ENCODE results near the gene GPRASP1. TPM values are rescaled to one million over a fixed set of nuclear protein-coding genes. Genes with fewer than 3 reads are reported as not detected.

Gene GPRASP1
- total RNA-seq, 1 experiment from 2014 or later = 1.1 TPM

DNA sequence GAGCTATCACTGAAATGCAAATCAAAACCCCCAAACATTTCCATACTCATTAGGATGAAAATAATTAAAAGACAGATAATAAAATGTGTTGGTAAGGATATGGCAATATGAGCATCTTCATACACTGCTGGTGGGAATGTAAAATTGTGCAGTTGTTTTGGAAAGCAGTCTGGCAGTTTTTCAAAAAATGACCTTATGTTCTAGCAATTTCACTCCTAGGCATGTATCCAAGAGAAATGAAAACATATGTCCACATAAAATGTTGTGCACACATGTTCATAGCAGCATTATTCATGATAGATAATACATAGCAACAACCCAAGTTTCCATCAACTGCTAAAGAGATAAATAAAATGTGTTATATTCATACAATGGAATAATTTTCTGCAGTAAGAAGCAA, 46.2 kb downstream of the GPRASP1 start:
- RAD21 ChIA-PET (ENCODE audit: low non-redundant PET in 1 of 2, low total read pairs in 2 of 2, uncharacterized antibody in 2 of 2, unreplicated experiment in 2 of 2) = no interaction called here
- intact Hi-C loops (cut with micrococcal nuclease) = no loop called here
- CTCF ChIA-PET = no interaction called here
- Histone ChIP-seq H3K4me3 (replicated peaks in 1 of 2; ENCODE audit: low read depth in 1 of 2, low read length in 2 of 2) (no peak overlapping the region), H3K27ac (ENCODE audit: low read depth, low read length) (no peak overlapping the region), H3K36me3 (ENCODE audit: control insufficient read depth in 1 of 2, insufficient read depth in 2 of 2, low read length in 2 of 2) (no peaks in the 10 kb centered on the region), H3K27me3 (ENCODE audit: insufficient read depth, low read length) (no peaks in the 10 kb centered on the region), H3K9me2 (ENCODE audit: insufficient read depth) (no peaks in the 10 kb centered on the region), H3K9ac (ENCODE audit: low read length) (no peak overlapping the region), H3K4me2 (ENCODE audit: low read length) (no peak overlapping the region), H3K9me3 (ENCODE audit: control insufficient read depth in 1 of 2, insufficient read depth in 1 of 2, low read depth in 1 of 2, low read length in 2 of 2) (no peaks in the 10 kb centered on the region), H3K79me2 (ENCODE audit: insufficient read depth, low read length) (no peaks in the 10 kb centered on the region), H4K20me1 (ENCODE audit: insufficient read depth) (no peaks in the 10 kb centered on the region), H3K4me1 (ENCODE audit: control insufficient read depth in 1 of 2, insufficient read depth in 2 of 2, low read length in 2 of 2) (no peaks in the 10 kb centered on the region), H2AFZ (ENCODE audit: low read depth, low read length, poor library complexity, severe bottlenecking) (no peak overlapping the region)
- BruUV-seq (replicated peaks) = no TSS peak
- DNase-seq (ENCODE audit: low read depth, low spot score) = no peak
- no peak for TF ChIP-seq SIN3A (IDR thresholded peaks at IDR 0.05; ENCODE audit: low read depth)
- TF ChIP-seq EZH2 (IDR thresholded peaks at IDR 0.05) = no peak
- no peak for TF ChIP-seq POLR2A (IDR thresholded peaks at IDR 0.05; ENCODE audit: borderline replicate concordance, extremely low read depth, insufficient read depth, insufficient read length)
- TF ChIP-seq TCF7L2 (IDR thresholded peaks at IDR 0.05; ENCODE audit: borderline replicate concordance, extremely low read depth, insufficient read depth, insufficient read length) = no peak
- TF ChIP-seq ELF1 (IDR thresholded peaks at IDR 0.05; ENCODE audit: borderline replicate concordance, low read depth) = no peak
- no peak for TF ChIP-seq RAD21 (IDR thresholded peaks at IDR 0.05; ENCODE audit: low read depth)
- no peak for TF ChIP-seq SP1 (IDR thresholded peaks at IDR 0.05; ENCODE audit: low read depth)
- TF ChIP-seq, protein P1, sequence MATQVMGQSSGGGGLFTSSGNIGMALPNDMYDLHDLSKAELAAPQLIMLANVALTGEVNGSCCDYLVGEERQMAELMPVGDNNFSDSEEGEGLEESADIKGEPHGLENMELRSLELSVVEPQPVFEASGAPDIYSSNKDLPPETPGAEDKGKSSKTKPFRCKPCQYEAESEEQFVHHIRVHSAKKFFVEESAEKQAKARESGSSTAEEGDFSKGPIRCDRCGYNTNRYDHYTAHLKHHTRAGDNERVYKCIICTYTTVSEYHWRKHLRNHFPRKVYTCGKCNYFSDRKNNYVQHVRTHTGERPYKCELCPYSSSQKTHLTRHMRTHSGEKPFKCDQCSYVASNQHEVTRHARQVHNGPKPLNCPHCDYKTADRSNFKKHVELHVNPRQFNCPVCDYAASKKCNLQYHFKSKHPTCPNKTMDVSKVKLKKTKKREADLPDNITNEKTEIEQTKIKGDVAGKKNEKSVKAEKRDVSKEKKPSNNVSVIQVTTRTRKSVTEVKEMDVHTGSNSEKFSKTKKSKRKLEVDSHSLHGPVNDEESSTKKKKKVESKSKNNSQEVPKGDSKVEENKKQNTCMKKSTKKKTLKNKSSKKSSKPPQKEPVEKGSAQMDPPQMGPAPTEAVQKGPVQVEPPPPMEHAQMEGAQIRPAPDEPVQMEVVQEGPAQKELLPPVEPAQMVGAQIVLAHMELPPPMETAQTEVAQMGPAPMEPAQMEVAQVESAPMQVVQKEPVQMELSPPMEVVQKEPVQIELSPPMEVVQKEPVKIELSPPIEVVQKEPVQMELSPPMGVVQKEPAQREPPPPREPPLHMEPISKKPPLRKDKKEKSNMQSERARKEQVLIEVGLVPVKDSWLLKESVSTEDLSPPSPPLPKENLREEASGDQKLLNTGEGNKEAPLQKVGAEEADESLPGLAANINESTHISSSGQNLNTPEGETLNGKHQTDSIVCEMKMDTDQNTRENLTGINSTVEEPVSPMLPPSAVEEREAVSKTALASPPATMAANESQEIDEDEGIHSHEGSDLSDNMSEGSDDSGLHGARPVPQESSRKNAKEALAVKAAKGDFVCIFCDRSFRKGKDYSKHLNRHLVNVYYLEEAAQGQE (IDR thresholded peaks at IDR 0.05; ENCODE audit: low read depth) = no peak
- TF ChIP-seq EZH2phosphoT487 (IDR thresholded peaks at IDR 0.05; ENCODE audit: borderline replicate concordance) = no peak
- TF ChIP-seq EGR1 (IDR thresholded peaks at IDR 0.05; ENCODE audit: low read depth) = no peak
- POLR2A ChIA-PET = no interaction called here
- no peak for ATAC-seq

Other genes starting within 250 kb of the GPRASP1 start
- gene NXF2B, start 211.5 kb upstream of the GPRASP1 start, total RNA-seq (2021; ENCODE audit: unreplicated experiment) = not detected
- not detected for gene TCP11X2, start 179.7 kb upstream of the GPRASP1 start, total RNA-seq (2021; ENCODE audit: unreplicated experiment)
- 17.0 TPM for gene TMSB15A, start 134.7 kb upstream of the GPRASP1 start, total RNA-seq (2021; ENCODE audit: unreplicated experiment)
- 11.7 TPM for gene ARMCX5, start 52.0 kb upstream of the GPRASP1 start, total RNA-seq (2021; ENCODE audit: unreplicated experiment)
- 2.1 TPM for gene GPRASP2, start 61.0 kb downstream of the GPRASP1 start, total RNA-seq (2021; ENCODE audit: unreplicated experiment)
- gene GPRASP3, start 69.3 kb downstream of the GPRASP1 start, total RNA-seq (2021; ENCODE audit: unreplicated experiment) = 3.1 TPM

All from HCT116 (cell line).